ENCODE results near the gene ABCC1. TPM values are rescaled to one million over a fixed set of nuclear protein-coding genes. Genes with fewer than 3 reads are reported as not detected.

Gene ABCC1
- total RNA-seq, 1 experiment from 2014 or later: 16.1 TPM

DNA sequence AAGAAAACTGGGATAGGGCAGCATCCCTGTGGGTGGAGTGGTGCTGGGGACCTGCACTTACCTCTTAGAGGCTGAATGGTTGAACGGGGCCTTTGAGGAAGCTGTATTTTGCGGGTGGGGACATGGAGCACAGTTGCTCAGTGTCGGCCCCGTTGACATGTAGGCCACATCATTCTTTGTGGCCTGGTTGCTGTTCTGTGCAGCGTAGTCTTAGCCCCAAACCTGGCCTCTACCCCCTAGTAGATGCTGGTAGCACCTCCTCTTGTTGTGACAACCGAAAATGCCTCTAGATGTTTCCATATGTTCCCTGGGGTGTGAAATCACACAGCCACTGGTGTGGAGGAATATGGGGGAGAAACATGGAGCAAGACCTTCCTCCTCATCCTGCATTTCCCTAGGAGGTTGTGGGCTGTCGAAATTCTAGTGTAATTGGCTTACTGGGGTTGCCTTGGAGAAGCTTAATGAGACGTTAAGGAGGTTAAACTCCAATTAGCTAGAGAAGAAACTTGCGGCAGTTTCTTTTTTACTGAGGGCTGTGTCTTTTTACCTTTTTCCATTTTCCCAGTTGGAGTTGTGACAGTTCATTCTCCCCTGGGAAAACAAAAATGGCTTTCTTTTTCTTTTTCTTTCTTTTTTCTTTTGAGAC is 9.4 kb downstream of the ABCC1 start:
- intact Hi-C loops (cut with micrococcal nuclease): no loop called here
- H3K9me3 ChIP-seq (ENCODE audit: low read length): no peaks in the 10 kb centered on the region
- no TSS peak for BruUV-seq (replicated peaks)
- H3K27me3 ChIP-seq (ENCODE audit: low read length): no peaks in the 10 kb centered on the region
- ATAC-seq (no peak), DNase-seq (no peak)
- 0 out of 2 replicates have a peak, but pooled peaks cover 4% of the 10 kb centered on the region for H4K20me1 ChIP-seq (ENCODE audit: low read length)
- TF ChIP-seq EZH2phosphoT487 (IDR thresholded peaks at IDR 0.05; ENCODE audit: borderline replicate concordance, low read length) (no peak), CTCF (conservative IDR thresholded peaks at IDR 0.05; ENCODE audit: low read depth, low read length) (no peak), EZH2 (IDR thresholded peaks at IDR 0.05; ENCODE audit: low read length, unreplicated experiment) (no peak)
- H3K79me2 ChIP-seq (ENCODE audit: low read length): peaks cover 97% of the 10 kb centered on the region
- no peak overlapping the region for H3K9ac ChIP-seq (ENCODE audit: low read length)
- POLR2A ChIA-PET (ENCODE audit: unreplicated experiment): no interaction called here
- no peak overlapping the region for H2AFZ ChIP-seq (ENCODE audit: low read length)
- H3K4me2 ChIP-seq (ENCODE audit: low read length): no peak overlapping the region
- no peak overlapping the region for H3K4me3 ChIP-seq (ENCODE audit: low read length)
- H3F3A ChIP-seq (ENCODE audit: low read length, unreplicated experiment): no peaks in the 10 kb centered on the region
- no peaks in the 10 kb centered on the region for H3K4me1 ChIP-seq (ENCODE audit: insufficient read depth, low read length)
- H3K36me3 ChIP-seq (ENCODE audit: low read depth, low read length): no peaks in the 10 kb centered on the region
- no peaks in the 10 kb centered on the region for H3K9me2 ChIP-seq (replicated peaks; ENCODE audit: low read length)
- CTCF ChIA-PET: interaction anchor here (0.6 kb wide), 1 partner anchor 84 kb away, joined by 3 read pairs; no protein-coding TSS in a partner anchor
- H3K27ac ChIP-seq (ENCODE audit: low read length): no peak overlapping the region

- intact Hi-C loops (cut with micrococcal nuclease): no loop called here
- no peaks in the 10 kb centered on the region for H3K27me3 ChIP-seq (ENCODE audit: low read length)
- no peaks in the 10 kb centered on the region for H3K36me3 ChIP-seq (ENCODE audit: low read depth, low read length)
- ChIA-PET CTCF (no interaction called here), POLR2A (ENCODE audit: unreplicated experiment) (interaction anchor here (0.7 kb wide), 1 partner anchor 44 kb away, joined by 22 read pairs; no protein-coding TSS in a partner anchor)
- H3K4me3 ChIP-seq (ENCODE audit: low read length): no peak overlapping the region
- H3K27ac ChIP-seq (ENCODE audit: low read length): no peak overlapping the region
- H3F3A ChIP-seq (ENCODE audit: low read length, unreplicated experiment): no peaks in the 10 kb centered on the region
- no peaks in the 10 kb centered on the region for H4K20me1 ChIP-seq (ENCODE audit: low read length)
- DNase-seq: no peak
- H3K4me1 ChIP-seq (ENCODE audit: insufficient read depth, low read length): no peaks in the 10 kb centered on the region
- no TSS peak for BruUV-seq (replicated peaks)
- no peak overlapping the region for H3K9ac ChIP-seq (ENCODE audit: low read length)
- peaks cover 96% of the 10 kb centered on the region for H3K79me2 ChIP-seq (ENCODE audit: low read length)
- H3K9me3 ChIP-seq (ENCODE audit: low read length): no peaks in the 10 kb centered on the region
- TF ChIP-seq EZH2 (IDR thresholded peaks at IDR 0.05; ENCODE audit: low read length, unreplicated experiment) (no peak), CTCF (conservative IDR thresholded peaks at IDR 0.05; ENCODE audit: low read depth, low read length) (no peak), EZH2phosphoT487 (IDR thresholded peaks at IDR 0.05; ENCODE audit: borderline replicate concordance, low read length) (no peak)
- H3K9me2 ChIP-seq (replicated peaks; ENCODE audit: low read length): no peaks in the 10 kb centered on the region
- ATAC-seq: no peak
- H3K4me2 ChIP-seq (ENCODE audit: low read length): no peak overlapping the region
- no peak overlapping the region for H2AFZ ChIP-seq (ENCODE audit: low read length)
These were observed 10.9 kb downstream of the ABCC1 start for GRCh38 chr16:15960124-15960971.

Measured in PC-3 (cell line).